ENCODE data around the gene LSM10. TPM values are rescaled to one million over a fixed set of nuclear protein-coding genes. Genes with fewer than 3 reads are reported as not detected.

The LSM10 gene
- total RNA-seq, 4 donors from 2014 or later, result 19.2 to 22.6 (median 21.4) TPM

DNA sequence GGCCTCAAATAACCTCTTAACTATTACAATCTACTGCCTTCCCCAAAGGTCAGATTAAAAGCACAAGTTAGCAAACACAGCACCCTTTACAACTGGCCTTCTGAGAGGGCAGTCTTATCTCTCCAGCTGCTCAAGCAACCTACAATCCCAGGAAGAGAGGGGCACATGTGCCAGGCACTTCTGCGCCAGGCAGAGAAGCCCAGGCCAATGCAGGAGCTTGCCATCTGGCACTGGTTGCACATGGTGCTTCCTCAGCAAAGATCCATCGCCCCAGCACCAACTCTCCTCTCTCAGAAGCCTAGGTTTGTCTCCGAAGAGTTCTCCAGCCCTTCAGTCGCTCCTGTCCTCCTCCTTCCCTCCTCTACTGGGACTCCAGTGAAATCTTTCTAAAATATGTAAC lies 14.5 kb downstream of the LSM10 start:
- Histone ChIP-seq H3K36me3 (no peaks in the 10 kb centered on the region), H3K4me1 (peaks cover 53% of the 10 kb centered on the region), H3K27me3 (no peaks in the 10 kb centered on the region), H3K27ac (no peak overlapping the region), H3K4me3 (no peak overlapping the region), H3K9me3 (no peaks in the 10 kb centered on the region)
- 57% methylated on average over 4 of the region's 4 CpGs for WGBS
- no peak for DNase-seq (ENCODE audit: low spot score in 2 of 2)
- TF ChIP-seq EP300 (IDR thresholded peaks at IDR 0.05) (no peak), POLR2AphosphoS5 (IDR thresholded peaks at IDR 0.05) (no peak), POLR2A (IDR thresholded peaks at IDR 0.05) (no peak)
- TF ChIP-seq, protein P1, sequence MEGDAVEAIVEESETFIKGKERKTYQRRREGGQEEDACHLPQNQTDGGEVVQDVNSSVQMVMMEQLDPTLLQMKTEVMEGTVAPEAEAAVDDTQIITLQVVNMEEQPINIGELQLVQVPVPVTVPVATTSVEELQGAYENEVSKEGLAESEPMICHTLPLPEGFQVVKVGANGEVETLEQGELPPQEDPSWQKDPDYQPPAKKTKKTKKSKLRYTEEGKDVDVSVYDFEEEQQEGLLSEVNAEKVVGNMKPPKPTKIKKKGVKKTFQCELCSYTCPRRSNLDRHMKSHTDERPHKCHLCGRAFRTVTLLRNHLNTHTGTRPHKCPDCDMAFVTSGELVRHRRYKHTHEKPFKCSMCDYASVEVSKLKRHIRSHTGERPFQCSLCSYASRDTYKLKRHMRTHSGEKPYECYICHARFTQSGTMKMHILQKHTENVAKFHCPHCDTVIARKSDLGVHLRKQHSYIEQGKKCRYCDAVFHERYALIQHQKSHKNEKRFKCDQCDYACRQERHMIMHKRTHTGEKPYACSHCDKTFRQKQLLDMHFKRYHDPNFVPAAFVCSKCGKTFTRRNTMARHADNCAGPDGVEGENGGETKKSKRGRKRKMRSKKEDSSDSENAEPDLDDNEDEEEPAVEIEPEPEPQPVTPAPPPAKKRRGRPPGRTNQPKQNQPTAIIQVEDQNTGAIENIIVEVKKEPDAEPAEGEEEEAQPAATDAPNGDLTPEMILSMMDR (IDR thresholded peaks at IDR 0.05), result no peak

DNA sequence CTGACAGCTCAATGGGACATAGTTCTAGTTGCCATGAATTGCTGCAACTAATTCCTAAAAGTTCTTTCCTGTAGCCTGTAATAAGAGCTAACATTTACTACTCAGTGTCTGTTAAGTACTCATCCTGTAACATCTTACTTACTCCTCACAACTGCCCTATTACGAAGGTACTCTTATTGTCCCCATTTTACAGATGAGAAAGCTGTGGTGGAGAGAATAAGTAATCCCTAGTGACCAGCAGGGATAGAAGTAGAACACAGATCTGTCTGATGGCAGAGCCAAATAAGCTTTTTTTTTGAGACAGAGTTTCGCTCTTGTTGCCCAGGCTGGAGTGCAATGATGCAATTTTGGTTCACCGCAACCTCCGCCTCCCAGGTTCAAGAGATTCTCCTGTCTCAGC lies 15.0 kb downstream of the LSM10 start:
- no peak overlapping the region for H3K4me3 ChIP-seq
- no peak overlapping the region for H3K27ac ChIP-seq
- TF ChIP-seq EP300 (IDR thresholded peaks at IDR 0.05) (no peak), POLR2AphosphoS5 (IDR thresholded peaks at IDR 0.05) (no peak), POLR2A (IDR thresholded peaks at IDR 0.05) (no peak)
- TF ChIP-seq, protein P1 (IDR thresholded peaks at IDR 0.05), result no peak
- H3K4me1 ChIP-seq, result peaks cover 50% of the 10 kb centered on the region
- WGBS, result 86% methylated on average over 4 of the region's 4 CpGs
- no peak for DNase-seq (ENCODE audit: low spot score in 2 of 2)
- H3K27me3 ChIP-seq, result no peaks in the 10 kb centered on the region
- H3K36me3 ChIP-seq, result no peaks in the 10 kb centered on the region
- no peaks in the 10 kb centered on the region for H3K9me3 ChIP-seq

DNA sequence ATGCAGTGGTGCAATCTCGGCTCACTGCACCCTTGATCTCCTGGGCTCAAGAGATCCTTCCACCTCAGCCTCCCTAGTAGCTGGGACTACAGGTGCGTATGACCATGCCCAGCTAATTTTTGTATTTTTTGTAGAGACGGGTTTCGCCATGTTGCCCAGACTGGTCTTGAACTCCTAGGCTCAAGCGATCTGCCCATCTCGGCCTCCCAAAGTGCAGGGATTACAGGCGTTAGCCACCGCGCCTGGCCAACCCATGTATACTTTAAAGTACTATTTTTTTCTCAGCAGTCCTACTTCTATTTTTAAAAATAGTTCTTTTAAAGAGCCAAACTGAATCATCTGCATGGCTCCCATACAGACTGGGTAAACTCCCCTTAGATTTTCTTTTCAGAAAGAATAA lies 15.5 kb downstream of the LSM10 start:
- TF ChIP-seq POLR2A (IDR thresholded peaks at IDR 0.05), result no peak
- no peak for TF ChIP-seq POLR2AphosphoS5 (IDR thresholded peaks at IDR 0.05)
- TF ChIP-seq, protein P1 (IDR thresholded peaks at IDR 0.05), result no peak
- TF ChIP-seq EP300 (IDR thresholded peaks at IDR 0.05), result no peak
- no peaks in the 10 kb centered on the region for H3K36me3 ChIP-seq
- peaks cover 46% of the 10 kb centered on the region for H3K4me1 ChIP-seq
- H3K27me3 ChIP-seq, result no peaks in the 10 kb centered on the region
- H3K9me3 ChIP-seq, result no peaks in the 10 kb centered on the region
- no peak overlapping the region for H3K27ac ChIP-seq
- H3K4me3 ChIP-seq, result no peak overlapping the region
- WGBS, result 88% methylated on average over 9 of the region's 9 CpGs
- no peak for DNase-seq (ENCODE audit: low spot score in 2 of 2)

- H3K4me1 ChIP-seq, result peaks cover 40% of the 10 kb centered on the region
- H3K36me3 ChIP-seq, result no peaks in the 10 kb centered on the region
- H3K9me3 ChIP-seq, result no peaks in the 10 kb centered on the region
- H3K27ac ChIP-seq, result no peak overlapping the region
- TF ChIP-seq, protein P1 (IDR thresholded peaks at IDR 0.05), result no peak
- TF ChIP-seq POLR2A (IDR thresholded peaks at IDR 0.05) (no peak), POLR2AphosphoS5 (IDR thresholded peaks at IDR 0.05) (no peak), EP300 (IDR thresholded peaks at IDR 0.05) (no peak)
- H3K27me3 ChIP-seq, result no peaks in the 10 kb centered on the region
- WGBS, result 91% methylated on average over 5 of the region's 5 CpGs
- no peak overlapping the region for H3K4me3 ChIP-seq
- DNase-seq (ENCODE audit: low spot score in 2 of 2), result no peak
Measured at GRCh38 chr1:36381405-36381804, 16.3 kb downstream of the LSM10 start.

DNA sequence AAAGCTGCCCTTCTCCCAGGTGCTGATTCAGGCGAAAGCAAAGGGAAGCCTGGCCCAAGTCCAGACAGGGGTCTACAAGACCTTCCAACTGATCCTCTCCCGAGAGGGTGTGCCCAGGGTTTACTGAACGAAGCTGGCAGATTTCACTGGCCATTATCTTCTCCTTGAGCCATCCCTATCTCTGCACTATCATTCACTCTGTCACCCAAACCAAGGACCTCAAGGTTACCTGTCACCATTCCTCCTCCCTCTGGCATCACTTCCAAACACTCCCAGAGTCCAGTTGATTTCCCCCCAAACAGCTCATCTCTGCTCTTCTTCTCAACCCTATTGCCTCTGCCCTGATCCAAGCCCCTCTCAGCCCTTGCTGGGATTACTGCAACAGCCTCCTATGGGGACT lies 16.9 kb downstream of the LSM10 start:
- Histone ChIP-seq H3K4me1 (peaks cover 46% of the 10 kb centered on the region), H3K27ac (peak overlapping the region; percentile 38), H3K27me3 (no peaks in the 10 kb centered on the region), H3K9me3 (no peaks in the 10 kb centered on the region), H3K36me3 (no peaks in the 10 kb centered on the region), H3K4me3 (no peak overlapping the region)
- no peak for TF ChIP-seq EP300 (IDR thresholded peaks at IDR 0.05)
- no peak for TF ChIP-seq POLR2A (IDR thresholded peaks at IDR 0.05)
- TF ChIP-seq, protein P1 (IDR thresholded peaks at IDR 0.05), result no peak
- no peak for TF ChIP-seq POLR2AphosphoS5 (IDR thresholded peaks at IDR 0.05)
- WGBS, result 78% methylated on average over 3 of the region's 3 CpGs
- no peak for DNase-seq (ENCODE audit: low spot score in 2 of 2)

All from suprapubic skin (tissue), 4 donors.